ENCODE measurements around the gene TAF4B. TPM values are rescaled to one million over a fixed set of nuclear protein-coding genes. Genes with fewer than 3 reads are reported as not detected.

TAF4B gene
- total and polyA plus RNA-seq, 2 of the 8 experiments (the other 6 are each of a cell fraction or from before 2014, with no cell fraction given): 9.3 to 19.8 TPM

DNA sequence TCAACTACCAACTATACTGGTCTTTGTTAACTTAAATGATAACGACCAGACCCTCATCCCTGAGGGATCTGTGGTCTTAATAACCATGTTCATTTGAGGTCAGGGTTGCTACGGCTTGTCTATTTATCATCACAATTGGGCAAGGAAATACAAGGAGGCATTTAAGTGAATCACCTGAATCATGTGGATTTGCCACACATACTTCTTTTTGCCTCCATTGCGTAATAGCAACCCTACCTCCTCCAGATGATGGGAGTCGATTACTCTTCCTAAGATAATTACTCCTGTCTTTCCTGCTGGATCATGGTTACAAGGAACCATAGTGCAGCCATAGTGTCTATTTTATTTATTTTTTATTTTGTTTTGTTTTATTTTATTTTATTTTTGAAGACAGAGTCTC is 42.2 kb downstream of the TAF4B start:
- Histone ChIP-seq H2BK120ac (replicated peaks; ENCODE audit: low read depth, low read length) (no peak overlapping the region), H4K20me1 (replicated peaks in 1 of 2; ENCODE audit: control insufficient read depth in 1 of 2, insufficient read depth in 2 of 2, low read length in 2 of 2) (peaks cover 0 to 2% of the 10 kb centered on the region in 2 experiments), H2AK5ac (ENCODE audit: low read depth, low read length) (no peak overlapping the region), H3K56ac (replicated peaks; ENCODE audit: insufficient read length, low read depth, low read length) (no peak overlapping the region), H2BK5ac (ENCODE audit: low read depth, low read length) (no peak overlapping the region), H3K79me2 (ENCODE audit: control insufficient read depth in 1 of 2, insufficient read depth in 2 of 2, low read length in 2 of 2) (peaks cover 0 to 22% of the 10 kb centered on the region in 2 experiments; a peak in 2 of 4 replicates), H3K27me3 (replicated peaks in 1 of 4; ENCODE audit: control insufficient read depth in 3 of 4, extremely low read depth in 1 of 4, insufficient read depth in 3 of 4, low read length in 3 of 4) (no peaks in the 10 kb centered on the region), H2BK20ac (ENCODE audit: low read length) (no peak overlapping the region), H3K14ac (ENCODE audit: insufficient read length) (no peak overlapping the region), H2BK15ac (ENCODE audit: low read length) (no peak overlapping the region), H4K91ac (replicated peaks; ENCODE audit: insufficient read length, low read length) (no peak overlapping the region), H3K23ac (ENCODE audit: insufficient read length) (no peak overlapping the region), H3K4ac (replicated peaks; ENCODE audit: insufficient read length, low read depth, low read length) (no peak overlapping the region), H3K9me3 (ENCODE audit: insufficient read depth in 2 of 2, low read depth in 1 of 2, low read length in 1 of 2) (no peaks in the 10 kb centered on the region), H3K4me2 (ENCODE audit: insufficient read depth in 1 of 2, low read depth in 2 of 2, low read length in 2 of 2) (no peak overlapping the region), H2AFZ (ENCODE audit: low read length) (no peak overlapping the region), H3K9ac (replicated peaks in 1 of 4; ENCODE audit: extremely low read depth in 1 of 4, low read depth in 3 of 4, low read length in 3 of 4) (no peak overlapping the region), H3K27ac (ENCODE audit: low read depth, low read length) (no peak overlapping the region), H2BK12ac (ENCODE audit: low read depth, low read length) (no peak overlapping the region), H3K4me1 (replicated peaks in 1 of 4; ENCODE audit: control insufficient read depth in 3 of 4, insufficient read depth in 4 of 4, low read length in 3 of 4) (no peaks in the 10 kb centered on the region; a peak in 2 of 7 replicates), H4K8ac (ENCODE audit: extremely low read depth, insufficient read depth, low read length) (no peak overlapping the region), H4K5ac (ENCODE audit: insufficient read length, low read depth, low read length) (no peak overlapping the region), H3K79me1 (ENCODE audit: low read depth, low read length) (peaks cover 2% of the 10 kb centered on the region; the same call in 1 of the 2 replicates), H3K36me3 (ENCODE audit: control insufficient read depth in 2 of 4, insufficient read depth in 4 of 4, low read length in 3 of 4) (peaks cover 0 to 14% (median 5%) of the 10 kb centered on the region in 4 experiments; a peak in 4 of 8 replicates), H3K23me2 (ENCODE audit: low read depth, low read length) (no peaks in the 10 kb centered on the region), H3K18ac (ENCODE audit: extremely low read depth, low read length) (no peak overlapping the region), H3K4me3 (ENCODE audit: extremely low read depth in 1 of 4, insufficient read depth in 2 of 4, low read depth in 3 of 4, low read length in 4 of 4) (no peak overlapping the region)
- no peak for DNase-seq (ENCODE audit: low read depth in 1 of 2, low spot score in 2 of 2)
- no peak for FAIRE-seq
- ChIA-PET CTCF (ENCODE audit: partially characterized antibody) (no interaction called here), POLR2A (ENCODE audit: partially characterized antibody) (no interaction called here)
- WGBS, 2 experiments (ENCODE audit: extremely low coverage in 1 of 2, insufficient coverage in 1 of 2, insufficient read length in 1 of 2, insufficient replicate concordance in 2 of 2, low coverage in 1 of 2, low lambda C conversion rate in 2 of 2, missing lambda C conversion rate in 1 of 2): 92% methylated on average over 4 of the region's 4 CpGs; no CpG with 5 or more reads in 1 of the 2 experiments
- TF ChIP-seq TAF7 (optimal IDR thresholded peaks at IDR 0.05; ENCODE audit: borderline replicate concordance, low read depth, low read length) (no peak), SAP30 (IDR thresholded peaks at IDR 0.05; ENCODE audit: insufficient read depth, insufficient replicate concordance, low read length) (no peak), SIN3A (conservative IDR thresholded peaks at IDR 0.05 in 1 of 2, IDR thresholded peaks at IDR 0.05 in 1 of 2; ENCODE audit: low read depth in 1 of 2, low read length in 2 of 2) (no peak), CEBPB (IDR thresholded peaks at IDR 0.05; ENCODE audit: low read depth, low read length) (peak; percentile 81; the same call in 1 of the 2 replicates)
